AG10803 (cell line): ENCODE data around the gene ADAM17.

Source experiments
- DNase-seq: peaks from one replicate; pipeline ENCODE4 v3.0.0; 2010; ENCODE audit warnings: low read depth
- H3K4me3 ChIP-seq: 2 replicates; pipeline ENCODE4 v1.5.1; 2011; ENCODE audit warnings: mild to moderate bottlenecking, low read length, control low read depth
- CTCF ChIP-seq: conservative IDR thresholded peaks from 2 replicates; pipeline ENCODE4 v1.5.1; 2011; ENCODE audit warnings: mild to moderate bottlenecking, low read length, control low read depth, inconsistent platforms

Gene ADAM17

GRCh38 chr2:9548506-9548905 lies 7.1 kb downstream of the ADAM17 start:
- H3K4me3 ChIP-seq: no peak overlapping the region
- DNase-seq: no peak
- TF ChIP-seq CTCF: no peak

GRCh38 chr2:9547262-9547991 lies 8.2 kb downstream of the ADAM17 start:
- TF ChIP-seq CTCF: no peak
- H3K4me3 ChIP-seq: no peak overlapping the region
- peak; percentile 66 for DNase-seq

- no peak for TF ChIP-seq CTCF
- H3K4me3 ChIP-seq: no peak overlapping the region
- DNase-seq: no peak
Measured at GRCh38 chr2:9545502-9545901, 10.1 kb downstream of the ADAM17 start.

- no peak for TF ChIP-seq CTCF
- H3K4me3 ChIP-seq: no peak overlapping the region
- DNase-seq: no peak
Measured at GRCh38 chr2:9543557-9543956, 12.1 kb downstream of the ADAM17 start.

GRCh38 chr2:9539531-9539930 lies 16.1 kb downstream of the ADAM17 start:
- no peak for DNase-seq
- H3K4me3 ChIP-seq: no peak overlapping the region
- no peak for TF ChIP-seq CTCF

- no peak for TF ChIP-seq CTCF
- peak; percentile 97 for DNase-seq
- H3K4me3 ChIP-seq: no peak overlapping the region
Measured at GRCh38 chr2:9538000-9538507, 17.6 kb downstream of the ADAM17 start.

GRCh38 chr2:9536504-9536903 lies 19.1 kb downstream of the ADAM17 start:
- TF ChIP-seq CTCF: no peak
- DNase-seq: no peak
- H3K4me3 ChIP-seq: no peak overlapping the region
